ENCODE data around the gene NACA.

Gene NACA

GRCh38 chr12:56687223-56688128 lies 37.6 kb downstream of the NACA start:
- peak; percentile 64 for DNase-seq

- DNase-seq, result peak; percentile 65
These were observed 40.2 kb downstream of the NACA start for GRCh38 chr12:56684745-56685359.

DNA sequence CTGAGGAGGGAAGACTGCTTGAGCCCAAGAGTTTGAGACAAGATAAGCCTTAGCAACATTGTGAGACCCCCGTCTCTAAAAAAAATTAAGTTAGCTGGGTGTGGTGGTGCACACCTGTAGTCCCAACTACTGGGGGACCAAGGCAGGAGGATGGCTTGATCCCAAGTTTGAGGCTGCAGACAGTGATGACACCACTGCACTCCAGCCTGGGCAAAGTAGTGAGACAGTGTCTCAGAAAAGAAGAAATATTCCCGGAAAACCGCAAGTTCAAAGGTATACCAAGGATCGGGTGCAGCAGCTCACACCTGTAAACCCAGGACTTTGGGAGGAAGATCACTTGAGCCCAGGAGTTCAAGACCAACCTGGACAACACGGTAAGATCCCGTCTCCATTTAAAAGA lies 42.8 kb downstream of the NACA start:
- no peak for DNase-seq

DNA sequence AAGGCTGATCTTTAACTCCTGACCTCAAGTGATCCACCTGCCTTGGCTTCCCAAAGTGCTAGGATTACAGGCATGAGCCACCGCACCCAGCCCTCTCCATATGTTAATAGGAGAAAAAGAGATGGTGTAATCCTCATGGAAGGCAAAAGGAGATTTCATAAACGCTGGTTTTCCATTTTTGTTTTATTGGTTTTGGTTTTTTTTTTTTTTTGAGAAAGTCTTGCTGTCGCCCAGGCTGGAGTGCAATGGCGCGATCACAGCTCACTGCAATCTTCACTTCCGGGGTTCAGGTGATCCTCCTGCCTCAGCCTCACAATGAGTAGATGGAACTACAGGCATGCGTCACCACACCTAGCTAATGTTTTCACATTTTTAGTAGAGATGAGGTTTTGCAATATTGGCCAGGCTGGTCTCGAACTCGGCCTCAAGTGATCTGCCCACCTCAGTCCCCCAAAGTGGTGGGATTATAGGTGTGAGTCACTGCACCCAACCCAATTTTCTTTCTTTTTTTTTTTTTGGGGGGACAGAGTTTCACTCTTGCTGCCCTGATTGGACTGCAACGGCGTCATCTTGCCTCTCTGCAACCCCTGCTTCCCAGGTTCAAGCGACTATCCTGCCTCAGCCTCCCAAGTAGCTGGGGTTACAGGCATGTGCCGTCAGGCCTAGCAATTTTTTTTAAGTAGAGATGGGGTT lies 45.1 kb downstream of the NACA start:
- DNase-seq, result no peak

- DNase-seq, result no peak
These were observed 46.2 kb downstream of the NACA start for GRCh38 chr12:56678852-56679251.

- DNase-seq, result no peak
These were observed 47.4 kb downstream of the NACA start for GRCh38 chr12:56677680-56678079.

GRCh38 chr12:56676851-56677580 lies 48.1 kb downstream of the NACA start:
- no peak for DNase-seq

DNA sequence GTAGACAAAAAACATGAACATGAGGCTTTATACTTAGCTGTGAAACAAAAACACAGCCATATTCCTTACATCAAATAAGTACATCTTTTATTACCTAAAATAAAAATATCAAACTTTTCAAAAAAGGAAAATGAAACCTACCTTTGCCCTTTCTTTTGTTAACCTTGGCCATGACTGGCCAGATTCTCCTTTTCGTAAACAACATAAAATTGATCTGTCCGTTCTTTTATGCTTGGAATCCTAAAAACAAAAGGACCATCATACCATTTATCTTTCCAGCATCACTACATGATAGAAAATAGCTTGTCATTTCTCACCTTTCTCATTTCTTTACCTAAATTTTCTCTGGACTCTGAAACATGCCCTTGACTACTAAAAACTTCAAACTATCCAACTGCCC lies 53.5 kb downstream of the NACA start:
- DNase-seq, result no peak

DNA sequence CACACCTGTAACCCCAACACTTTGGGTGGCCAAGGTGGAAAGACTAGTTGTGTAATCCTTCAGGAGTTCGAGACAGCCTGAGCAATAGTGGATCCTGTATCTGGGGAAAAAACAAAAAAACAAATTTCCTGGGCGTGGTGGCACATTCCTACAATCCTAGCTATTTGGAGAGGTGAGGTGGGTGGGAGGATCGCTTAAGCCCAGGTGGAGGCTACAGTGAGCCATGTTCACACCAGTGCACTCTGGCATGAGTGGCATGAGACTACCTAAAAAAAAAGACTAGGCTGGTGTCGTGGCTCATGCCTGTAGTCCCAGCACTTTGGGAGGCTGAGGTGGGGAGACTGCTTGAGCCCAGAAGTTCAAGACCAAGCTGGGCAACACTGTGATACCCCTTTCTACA lies 54.3 kb downstream of the NACA start:
- DNase-seq, result no peak

DNA sequence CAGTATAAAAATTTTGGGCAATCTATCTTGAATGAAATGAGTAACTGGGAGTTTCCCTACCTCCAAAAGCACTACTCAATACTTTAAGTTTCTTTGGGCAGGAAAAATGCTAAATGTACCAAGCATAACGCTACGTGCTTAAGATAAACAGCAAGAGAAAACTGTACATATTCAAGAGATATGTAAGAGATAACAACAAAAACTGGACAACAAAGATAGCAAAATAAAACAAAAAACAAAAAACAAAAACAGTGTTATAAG lies 57.0 kb downstream of the NACA start:
- DNase-seq, result no peak
